HEK293 (cell line): ENCODE measurements around the gene NR2C2AP.

Experiments used
- ATF2 ChIP-seq: fragments of 450-650 bp; formaldehyde crosslinking; IDR thresholded peaks from 2 replicates; pipeline ENCODE4 v1.5.1; 2016; ENCODE audit warnings: missing biosample characterization, missing genetic modification characterization, low read depth
- CTCF ChIP-seq: fragments of 450-650 bp; formaldehyde crosslinking; IDR thresholded peaks from 2 replicates; pipeline ENCODE4 v1.5.1; 2016; ENCODE audit warnings: missing biosample characterization, missing genetic modification characterization
- GLI4 ChIP-seq: fragments of 450-650 bp; formaldehyde crosslinking; IDR thresholded peaks from 2 replicates; pipeline ENCODE4 v1.5.1; 2016; ENCODE audit warnings: missing biosample characterization, missing genetic modification characterization
- KLF16 ChIP-seq: fragments of 450-650 bp; formaldehyde crosslinking; IDR thresholded peaks from 2 replicates; pipeline ENCODE4 v1.5.1; 2017; ENCODE audit warnings: missing biosample characterization, missing genetic modification characterization
- RBAK ChIP-seq: fragments of 450-650 bp; formaldehyde crosslinking; IDR thresholded peaks from 2 replicates; pipeline ENCODE4 v1.5.1; 2016; ENCODE audit warnings: missing biosample characterization, missing genetic modification characterization
- YY1 ChIP-seq: fragments of 450-650 bp; formaldehyde crosslinking; IDR thresholded peaks from 2 replicates; pipeline ENCODE4 v1.5.1; 2018; ENCODE audit warnings: missing biosample characterization, missing genetic modification characterization
- ZBTB10 ChIP-seq: fragments of 450-650 bp; formaldehyde crosslinking; IDR thresholded peaks from 2 replicates; pipeline ENCODE4 v1.5.1; 2016; ENCODE audit warnings: missing biosample characterization, missing genetic modification characterization
- ZBTB7A ChIP-seq: fragments of 450-650 bp; formaldehyde crosslinking; IDR thresholded peaks from 2 replicates; pipeline ENCODE4 v1.5.1; 2016; ENCODE audit warnings: low read depth, missing biosample characterization, missing genetic modification characterization
- ZNF548 ChIP-seq: fragments of 450-650 bp; formaldehyde crosslinking; IDR thresholded peaks from 2 replicates; pipeline ENCODE4 v1.5.1; 2016; ENCODE audit warnings: missing biosample characterization, missing genetic modification characterization
- ZNF571 ChIP-seq: fragments of 450-650 bp; formaldehyde crosslinking; IDR thresholded peaks from 2 replicates; pipeline ENCODE4 v1.5.0; 2017; ENCODE audit warnings: missing biosample characterization, missing genetic modification characterization
- ZNF660 ChIP-seq: fragments of 450-650 bp; IDR thresholded peaks from 2 replicates; pipeline ENCODE4 v1.5.1; 2018; ENCODE audit warnings: missing biosample characterization, mild to moderate bottlenecking, missing genetic modification characterization
- ZNF76 ChIP-seq: fragments of 450-650 bp; formaldehyde crosslinking; IDR thresholded peaks from 2 replicates; pipeline ENCODE4; 2016; ENCODE audit warnings: low read depth, missing biosample characterization, missing genetic modification characterization, borderline replicate concordance
- ZSCAN16 ChIP-seq: fragments of 450-650 bp; formaldehyde crosslinking; IDR thresholded peaks from 2 replicates; pipeline ENCODE4 v1.5.1; 2016; ENCODE audit warnings: missing biosample characterization, missing genetic modification characterization
- TF ChIP-seq, protein P1 (sequence below): fragments of 450-650 bp; formaldehyde crosslinking; IDR thresholded peaks from 2 replicates; pipeline ENCODE4 v1.5.1; 2017; ENCODE audit warnings: missing biosample characterization, mild to moderate bottlenecking, missing genetic modification characterization, moderate library complexity

GRCh38 chr19:19226663-19227062 is 23.4 kb upstream of the NR2C2AP start:
- TF ChIP-seq ZSCAN16 = no peak
- no peak for TF ChIP-seq ZNF76 (tag by site-specific recombination)
- no peak for TF ChIP-seq ZBTB7A (tag by site-specific recombination)
- TF ChIP-seq KLF16 (tag by site-specific recombination) = no peak
- no peak for TF ChIP-seq YY1 (tag by site-specific recombination)
- TF ChIP-seq ZNF660 = no peak
- no peak for TF ChIP-seq ZNF548 (tag by site-specific recombination)
- no peak for TF ChIP-seq ATF2 (tag by site-specific recombination)
- no peak for TF ChIP-seq CTCF (tag by site-specific recombination)
- TF ChIP-seq ZBTB10 = no peak
- no peak for TF ChIP-seq RBAK (tag by site-specific recombination)
- TF ChIP-seq, protein P1, sequence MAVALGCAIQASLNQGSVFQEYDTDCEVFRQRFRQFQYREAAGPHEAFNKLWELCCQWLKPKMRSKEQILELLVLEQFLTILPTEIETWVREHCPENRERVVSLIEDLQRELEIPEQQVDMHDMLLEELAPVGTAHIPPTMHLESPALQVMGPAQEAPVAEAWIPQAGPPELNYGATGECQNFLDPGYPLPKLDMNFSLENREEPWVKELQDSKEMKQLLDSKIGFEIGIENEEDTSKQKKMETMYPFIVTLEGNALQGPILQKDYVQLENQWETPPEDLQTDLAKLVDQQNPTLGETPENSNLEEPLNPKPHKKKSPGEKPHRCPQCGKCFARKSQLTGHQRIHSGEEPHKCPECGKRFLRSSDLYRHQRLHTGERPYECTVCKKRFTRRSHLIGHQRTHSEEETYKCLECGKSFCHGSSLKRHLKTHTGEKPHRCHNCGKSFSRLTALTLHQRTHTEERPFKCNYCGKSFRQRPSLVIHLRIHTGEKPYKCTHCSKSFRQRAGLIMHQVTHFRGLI (tag by site-specific recombination) = no peak
- no peak for TF ChIP-seq GLI4 (tag by site-specific recombination)
- no peak for TF ChIP-seq ZNF571
